T-cell (primary cell): ENCODE results near the gene WNK2. TPM values are rescaled to one million over a fixed set of nuclear protein-coding genes. Genes with fewer than 3 reads are reported as not detected.

ENCODE experiments used
- ATAC-seq, 4 experiments: fragments of 200-7000 bp in 3 of 4; fragments of 150-1000 bp in 1 of 4; cut with Tn5 transposase; replicated peaks in 1 of 4; 1 replicate in 3 of 4; 2 replicates in 1 of 4; pipeline ENCODE4 v1.10.0; 2021; ENCODE audit warnings: moderate library complexity in 3 of 4, mild to moderate bottlenecking in 2 of 4, moderate number of reproducible peaks in 1 of 4
- CTCF ChIA-PET, 2 donors: fragments of 300-600 bp; sonication (Branson Sonifier 250); formaldehyde crosslinking; loops; one replicate each; lab custom pipeline; 2022; ENCODE audit warnings: antibody characterized with exemption in 2 of 2; lab: Charles Lee
- POLR2A ChIA-PET, 2 donors: fragments of 300-600 bp; sonication (Branson Sonifier 250); formaldehyde crosslinking; loops; one replicate each; lab custom pipeline; 2022; ENCODE audit warnings: antibody characterized with exemption in 2 of 2; lab: Charles Lee
- DNase-seq, 35 experiments: peaks; one replicate each; pipeline versions ENCODE4 v3.0.0 to v3.0.0-alpha.2; 2013 to 2023
- H3K27ac ChIP-seq: one replicate; pipeline ENCODE4 v1.5.1; 2013; ENCODE audit warnings: low read length
- H3K27me3 ChIP-seq, 2 experiments: replicated peaks in 1 of 2; 1 replicate in 1 of 2; 2 replicates in 1 of 2; pipeline versions ENCODE4 v1.6.1 to v1.7.0; 2013; ENCODE audit warnings: low read length in 1 of 2, mixed read lengths in 1 of 2; ENCODE audit not compliant: control insufficient read depth in 2 of 2, insufficient read depth in 2 of 2; ENCODE audit errors: extremely low read depth in 1 of 2
- H3K36me3 ChIP-seq, 2 donors: 1 replicate in 1 of 2; 2 replicates in 1 of 2; pipeline versions ENCODE4 v1.6.1 to v1.7.0; 2013; ENCODE audit warnings: low read length in 1 of 2; ENCODE audit not compliant: control insufficient read depth in 2 of 2, insufficient read depth in 1 of 2; ENCODE audit errors: extremely low read depth in 1 of 2
- H3K4me1 ChIP-seq, 2 experiments: 1 replicate in 1 of 2; 2 replicates in 1 of 2; pipeline versions ENCODE4 v1.6.1 to v1.7.0; 2013; ENCODE audit warnings: low read length in 2 of 2, mixed read lengths in 1 of 2; ENCODE audit not compliant: insufficient read depth in 2 of 2, control insufficient read depth in 1 of 2; ENCODE audit errors: extremely low read depth in 1 of 2
- H3K4me3 ChIP-seq, 2 donors: 1 replicate in 1 of 2; 2 replicates in 1 of 2; pipeline versions ENCODE4 v1.5.1 to v1.7.0; 2013; ENCODE audit warnings: mild to moderate bottlenecking in 2 of 2, low read length in 1 of 2, moderate library complexity in 1 of 2; ENCODE audit not compliant: control insufficient read depth in 1 of 2; ENCODE audit errors: extremely low read depth in 1 of 2
- H3K9me3 ChIP-seq: 2 replicates; pipeline ENCODE4 v1.7.0; 2013
- H3K27ac Mint-ChIP-seq, 2 donors: one replicate each; pipeline ENCODE4 v1.8.0; 2020 to 2021; ENCODE audit warnings: mild to moderate bottlenecking in 2 of 2, mixed read lengths in 2 of 2
- H3K27me3 Mint-ChIP-seq, 2 donors: one replicate each; pipeline ENCODE4 v1.8.0; 2021 to 2022; ENCODE audit warnings: mixed read lengths in 2 of 2
- H3K36me3 Mint-ChIP-seq: one replicate; pipeline ENCODE4 v1.8.0; 2021; ENCODE audit warnings: mixed read lengths
- H3K4me1 Mint-ChIP-seq, 3 donors: one replicate each; pipeline ENCODE4 v1.8.0; 2020 to 2022; ENCODE audit warnings: mixed read lengths in 3 of 3, mild to moderate bottlenecking in 1 of 3
- H3K4me3 Mint-ChIP-seq, 3 donors: one replicate each; pipeline ENCODE4 v1.8.0; 2020 to 2022; ENCODE audit warnings: mild to moderate bottlenecking in 3 of 3, mixed read lengths in 3 of 3, moderate library complexity in 3 of 3
- H3K9me3 Mint-ChIP-seq, 3 donors: one replicate each; pipeline ENCODE4 v1.8.0; 2020 to 2022; ENCODE audit warnings: mixed read lengths in 3 of 3
- WGBS: methylation state at CpG from one replicate; pipeline ENCODE4 v1.1.5; 2013; ENCODE audit warnings: missing lambda C conversion rate; ENCODE audit not compliant: insufficient coverage; 5-methylcytosine and 5-hydroxymethylcytosine counted together
- total RNA-seq, 35 experiments: library from RNA in 6 of 35; stranded (reverse) in 6 of 35; fragments of 120-200 nt in 1 of 35; gene quantifications; one replicate each; pipeline versions ENCODE4 v1.2.1 to v1.2.4 and lab custom pipeline; 2013 to 2026

WNK2 gene
- total RNA-seq, 5 donors from 2014 or later (not counting 1 experiment from before 2014, with no cell fraction given): 0.12 to 0.95 (median 0.48) TPM

GRCh38 chr9:93317495-93318094, 133.7 kb downstream of the WNK2 start:
- no peak for ATAC-seq
- no peak for DNase-seq
- peaks cover 12 to 20% (median 15%) of the 10 kb centered on the region in 3 donors for H3K4me1 Mint-ChIP-seq
- 65% methylated on average over 21 of the region's 30 CpGs for WGBS
- H3K9me3 ChIP-seq: no peaks in the 10 kb centered on the region
- ChIA-PET POLR2A (no interaction called here), CTCF (no interaction called here)
- H3K9me3 Mint-ChIP-seq: no peaks in the 10 kb centered on the region
- H3K27ac ChIP-seq: no peak overlapping the region
- no peaks in the 10 kb centered on the region for H3K36me3 ChIP-seq
- no peaks in the 10 kb centered on the region for H3K36me3 Mint-ChIP-seq
- peaks cover 0 to 19% of the 10 kb centered on the region in 2 experiments for H3K4me1 ChIP-seq
- no peak overlapping the region for H3K27ac Mint-ChIP-seq
- peaks cover 0 to 50% of the 10 kb centered on the region in 2 experiments for H3K27me3 ChIP-seq
- peak overlapping the region in 1 of 3 donors; percentile 41 for H3K4me3 Mint-ChIP-seq
- peaks cover 24 to 37% of the 10 kb centered on the region in 2 donors for H3K27me3 Mint-ChIP-seq
- no peak overlapping the region for H3K4me3 ChIP-seq

GRCh38 chr9:93318480-93318879, 134.5 kb downstream of the WNK2 start:
- CTCF ChIA-PET: no interaction called here
- 80% methylated on average over 4 of the region's 9 CpGs for WGBS
- H3K9me3 ChIP-seq: no peaks in the 10 kb centered on the region
- H3K4me3 ChIP-seq: no peak overlapping the region
- H3K27me3 Mint-ChIP-seq: peaks cover 20 to 32% of the 10 kb centered on the region in 2 donors
- H3K4me1 ChIP-seq: peaks cover 0 to 19% of the 10 kb centered on the region in 2 experiments
- DNase-seq: no peak
- H3K36me3 ChIP-seq: no peaks in the 10 kb centered on the region
- POLR2A ChIA-PET: no interaction called here
- ATAC-seq: no peak
- no peak overlapping the region for H3K27ac ChIP-seq
- H3K4me3 Mint-ChIP-seq: no peak overlapping the region
- peaks cover 7 to 14% (median 8%) of the 10 kb centered on the region in 3 donors for H3K4me1 Mint-ChIP-seq
- no peaks in the 10 kb centered on the region for H3K9me3 Mint-ChIP-seq
- H3K36me3 Mint-ChIP-seq: no peaks in the 10 kb centered on the region
- no peak overlapping the region for H3K27ac Mint-ChIP-seq
- peaks cover 0 to 54% of the 10 kb centered on the region in 2 experiments for H3K27me3 ChIP-seq

GRCh38 chr9:93319301-93319991, 135.5 kb downstream of the WNK2 start:
- ATAC-seq (no peak), DNase-seq (no peak)
- no peaks in the 10 kb centered on the region for H3K9me3 Mint-ChIP-seq
- peaks cover 23 to 36% of the 10 kb centered on the region in 2 donors for H3K27me3 Mint-ChIP-seq
- no peak overlapping the region for H3K27ac ChIP-seq
- H3K27me3 ChIP-seq: peaks cover 0 to 63% of the 10 kb centered on the region in 2 experiments
- no peaks in the 10 kb centered on the region for H3K36me3 ChIP-seq
- H3K4me3 Mint-ChIP-seq: no peak overlapping the region
- no peak overlapping the region for H3K4me3 ChIP-seq
- CTCF ChIA-PET: interaction anchor here in 1 of 2 donors (0.6 kb wide), 1 partner anchor 328 kb away, joined by 3 read pairs; no protein-coding TSS in a partner anchor
- peaks cover 7 to 14% (median 8%) of the 10 kb centered on the region in 3 donors for H3K4me1 Mint-ChIP-seq
- H3K9me3 ChIP-seq: no peaks in the 10 kb centered on the region
- peaks cover 0 to 19% of the 10 kb centered on the region in 2 experiments for H3K4me1 ChIP-seq
- no peaks in the 10 kb centered on the region for H3K36me3 Mint-ChIP-seq
- WGBS: 84% methylated on average over 13 of the region's 13 CpGs
- no peak overlapping the region for H3K27ac Mint-ChIP-seq
- POLR2A ChIA-PET: no interaction called here

GRCh38 chr9:93319992-93320500, 136.1 kb downstream of the WNK2 start:
- WGBS: 86% methylated on average over 15 of the region's 19 CpGs
- ChIA-PET POLR2A (no interaction called here), CTCF (interaction anchor here in 1 of 2 donors (0.6 kb wide), 1 partner anchor 329 kb away, joined by 3 read pairs; no protein-coding TSS in a partner anchor)
- no peaks in the 10 kb centered on the region for H3K9me3 Mint-ChIP-seq
- peaks cover 7 to 13% (median 8%) of the 10 kb centered on the region in 3 donors for H3K4me1 Mint-ChIP-seq
- Histone ChIP-seq H3K36me3 (no peaks in the 10 kb centered on the region), H3K27me3 (peaks cover 0 to 65% of the 10 kb centered on the region in 2 experiments), H3K9me3 (no peaks in the 10 kb centered on the region), H3K4me1 (peaks cover 0 to 15% of the 10 kb centered on the region in 2 experiments), H3K4me3 (no peak overlapping the region), H3K27ac (no peak overlapping the region)
- H3K27me3 Mint-ChIP-seq: peaks cover 29 to 40% of the 10 kb centered on the region in 2 donors
- DNase-seq: no peak
- no peak overlapping the region for H3K27ac Mint-ChIP-seq
- no peak overlapping the region for H3K4me3 Mint-ChIP-seq
- ATAC-seq: no peak
- no peaks in the 10 kb centered on the region for H3K36me3 Mint-ChIP-seq

GRCh38 chr9:93320591-93321219, 136.8 kb downstream of the WNK2 start:
- peaks cover 7 to 11% (median 8%) of the 10 kb centered on the region in 3 donors for H3K4me1 Mint-ChIP-seq
- no peak overlapping the region for H3K4me3 ChIP-seq
- ATAC-seq (no peak), DNase-seq (no peak)
- ChIA-PET CTCF (no interaction called here), POLR2A (no interaction called here)
- peaks cover 25 to 39% of the 10 kb centered on the region in 2 donors for H3K27me3 Mint-ChIP-seq
- H3K9me3 Mint-ChIP-seq: no peaks in the 10 kb centered on the region
- no peaks in the 10 kb centered on the region for H3K36me3 Mint-ChIP-seq
- H3K27ac Mint-ChIP-seq: no peak overlapping the region
- no peak overlapping the region for H3K4me3 Mint-ChIP-seq
- no peak overlapping the region for H3K27ac ChIP-seq
- H3K9me3 ChIP-seq: no peaks in the 10 kb centered on the region
- peaks cover 0 to 13% of the 10 kb centered on the region in 2 experiments for H3K4me1 ChIP-seq
- 86% methylated on average over 5 of the region's 11 CpGs for WGBS
- no peaks in the 10 kb centered on the region for H3K36me3 ChIP-seq
- H3K27me3 ChIP-seq: peaks cover 0 to 72% of the 10 kb centered on the region in 2 experiments

GRCh38 chr9:93321220-93321610, 137.3 kb downstream of the WNK2 start:
- no peaks in the 10 kb centered on the region for H3K9me3 ChIP-seq
- peaks cover 22 to 38% of the 10 kb centered on the region in 2 donors for H3K27me3 Mint-ChIP-seq
- POLR2A ChIA-PET: no interaction called here
- WGBS: 99% methylated on average over 8 of the region's 10 CpGs
- no peak for DNase-seq
- no peak overlapping the region for H3K4me3 ChIP-seq
- CTCF ChIA-PET: no interaction called here
- peaks cover 0 to 75% of the 10 kb centered on the region in 2 experiments for H3K27me3 ChIP-seq
- ATAC-seq: no peak
- H3K27ac ChIP-seq: no peak overlapping the region
- no peak overlapping the region for H3K27ac Mint-ChIP-seq
- H3K36me3 ChIP-seq: no peaks in the 10 kb centered on the region
- no peaks in the 10 kb centered on the region for H3K36me3 Mint-ChIP-seq
- no peaks in the 10 kb centered on the region for H3K9me3 Mint-ChIP-seq
- H3K4me1 Mint-ChIP-seq: peaks cover 7 to 8% (median 8%) of the 10 kb centered on the region in 3 donors
- H3K4me3 Mint-ChIP-seq: no peak overlapping the region
- peaks cover 0 to 13% of the 10 kb centered on the region in 2 experiments for H3K4me1 ChIP-seq
